Measurements from ENCODE around the gene FAM13A.

- TF ChIP-seq PAX5 (IDR thresholded peaks at IDR 0.05; ENCODE audit: insufficient read depth, low read length, severe bottlenecking) (no peak), POLR2AphosphoS5 (IDR thresholded peaks at IDR 0.05; ENCODE audit: low read depth, low read length) (no peak), TAF1 (IDR thresholded peaks at IDR 0.05; ENCODE audit: low read depth, low read length) (no peak), POLR2A (IDR thresholded peaks at IDR 0.05; ENCODE audit: low read depth, low read length) (no peak), SPI1 (IDR thresholded peaks at IDR 0.05; ENCODE audit: low read depth, low read length) (no peak)
Measured at GRCh38 chr4:88830598-88830997, 226.4 kb downstream of the FAM13A start.

All from GM12891 (cell line).